NCI-H1436 treated with DMSO at 0.1 percent for 48 hours (cell line): ENCODE measurements around the gene MICALL2.

Source experiments
- DNase-seq: peaks from one replicate; lab custom pipeline; 2025; lab: John Stamatoyannopoulos, UW

MICALL2 gene

GRCh38 chr7:1394371-1394770, 64.9 kb downstream of the MICALL2 start:
- DNase-seq = no peak

- no peak for DNase-seq
Measured at GRCh38 chr7:1393421-1393820, 65.8 kb downstream of the MICALL2 start.

GRCh38 chr7:1392556-1392955, 66.7 kb downstream of the MICALL2 start:
- DNase-seq = no peak

GRCh38 chr7:1391449-1391848, 67.8 kb downstream of the MICALL2 start:
- no peak for DNase-seq

GRCh38 chr7:1388703-1389335, 70.5 kb downstream of the MICALL2 start:
- no peak for DNase-seq

GRCh38 chr7:1388021-1388702, 71.1 kb downstream of the MICALL2 start:
- no peak for DNase-seq

- DNase-seq = no peak
Measured at GRCh38 chr7:1387261-1387660, 72.0 kb downstream of the MICALL2 start.

GRCh38 chr7:1386623-1387220, 72.5 kb downstream of the MICALL2 start:
- no peak for DNase-seq

GRCh38 chr7:1385809-1386622, 73.3 kb downstream of the MICALL2 start:
- DNase-seq = peak; percentile 25

GRCh38 chr7:1385086-1385808, 74.0 kb downstream of the MICALL2 start:
- DNase-seq = no peak
